Measurements from ENCODE around the gene EGFL7.
"Not testable (repeated sequence)": the region's sequence is repeated elsewhere in the genome, so short reads cannot be mapped to it uniquely, and the experiment has no call there.

The EGFL7 gene

DNA sequence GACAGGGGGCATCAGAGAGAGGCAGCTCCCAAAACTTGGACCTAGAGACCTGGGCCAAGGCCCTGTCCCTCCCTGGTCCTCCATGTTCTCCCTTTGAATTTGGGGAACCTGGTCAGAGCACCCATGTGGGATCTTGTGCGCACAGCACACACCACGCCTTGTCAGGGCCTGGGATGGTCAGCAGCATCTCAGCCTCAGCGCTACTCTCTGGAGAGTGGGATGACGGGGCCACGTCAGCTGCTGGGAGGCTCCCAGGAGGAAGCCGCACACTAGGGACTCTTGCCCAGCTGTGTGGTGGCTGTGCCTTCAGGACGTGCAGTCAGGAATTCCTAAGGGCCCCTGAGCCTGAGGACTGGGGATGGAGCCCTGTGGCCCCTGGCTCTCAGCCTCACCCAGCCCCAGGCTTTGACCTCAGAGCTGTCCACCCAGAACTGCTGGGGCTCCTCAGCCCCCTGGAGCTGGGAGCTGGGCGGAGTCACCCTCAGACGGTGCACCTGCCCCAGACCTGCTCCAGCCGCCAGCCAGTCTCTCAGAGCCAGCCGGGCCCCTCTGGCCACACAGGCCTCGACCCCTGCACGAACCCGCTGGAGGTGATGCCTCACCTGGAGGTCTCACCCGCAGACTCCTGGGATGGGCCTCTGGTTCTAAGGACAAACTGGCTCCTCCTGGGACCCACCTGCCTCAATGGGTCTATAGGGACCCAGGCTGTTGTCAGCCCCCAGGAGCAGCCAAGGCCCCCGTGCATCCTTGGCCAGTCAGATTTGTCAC lies 38.3 kb upstream of the EGFL7 start:
- no peak for DNase-seq (ENCODE audit: low read depth)

DNA sequence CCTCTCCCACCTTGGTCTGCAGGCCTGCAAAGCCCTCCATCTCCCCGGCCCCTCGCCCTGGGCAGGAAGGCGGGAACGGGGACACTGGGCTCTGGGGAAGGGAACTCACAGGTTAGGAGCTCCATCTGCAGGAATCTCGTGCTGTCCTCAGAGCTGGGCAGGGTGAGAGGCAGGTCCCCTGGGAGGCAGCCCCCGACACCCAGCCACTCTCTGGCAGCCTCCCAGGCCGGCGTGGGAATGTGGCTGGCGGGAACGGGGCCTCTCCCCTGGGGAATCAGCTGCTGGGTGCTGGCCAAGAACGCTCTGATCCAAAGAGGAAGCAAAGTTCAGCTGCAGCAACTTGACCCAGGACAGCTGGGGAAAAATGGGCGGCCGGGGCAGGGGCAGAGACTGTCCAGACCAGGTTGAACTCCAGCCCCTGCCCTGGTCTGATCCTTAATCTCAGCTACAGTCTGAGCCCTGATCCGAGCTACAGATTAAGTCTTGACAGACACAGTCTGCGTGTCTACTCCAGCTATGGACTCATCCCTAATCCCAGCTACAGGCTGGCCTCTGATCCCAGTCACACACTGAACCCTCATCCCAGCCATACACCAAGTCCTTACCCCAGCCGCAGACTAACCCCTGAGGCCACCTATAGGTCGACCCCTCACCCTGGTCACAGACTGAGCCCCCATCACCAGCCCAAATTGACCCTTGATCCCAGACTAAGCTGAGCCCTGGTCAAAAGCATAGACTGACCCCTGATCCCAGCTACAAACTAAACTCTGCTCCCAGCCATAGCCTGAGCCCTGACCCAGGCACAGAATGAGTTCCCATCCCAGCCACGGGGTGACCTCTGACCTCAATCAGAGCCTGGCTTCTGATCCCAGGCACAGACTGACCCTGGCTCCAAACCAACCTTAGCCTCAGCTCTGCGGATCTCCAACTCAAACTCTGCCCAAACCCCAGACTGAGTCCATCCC lies 37.3 kb upstream of the EGFL7 start:
- DNase-seq (ENCODE audit: low read depth), result peak; percentile 28

DNA sequence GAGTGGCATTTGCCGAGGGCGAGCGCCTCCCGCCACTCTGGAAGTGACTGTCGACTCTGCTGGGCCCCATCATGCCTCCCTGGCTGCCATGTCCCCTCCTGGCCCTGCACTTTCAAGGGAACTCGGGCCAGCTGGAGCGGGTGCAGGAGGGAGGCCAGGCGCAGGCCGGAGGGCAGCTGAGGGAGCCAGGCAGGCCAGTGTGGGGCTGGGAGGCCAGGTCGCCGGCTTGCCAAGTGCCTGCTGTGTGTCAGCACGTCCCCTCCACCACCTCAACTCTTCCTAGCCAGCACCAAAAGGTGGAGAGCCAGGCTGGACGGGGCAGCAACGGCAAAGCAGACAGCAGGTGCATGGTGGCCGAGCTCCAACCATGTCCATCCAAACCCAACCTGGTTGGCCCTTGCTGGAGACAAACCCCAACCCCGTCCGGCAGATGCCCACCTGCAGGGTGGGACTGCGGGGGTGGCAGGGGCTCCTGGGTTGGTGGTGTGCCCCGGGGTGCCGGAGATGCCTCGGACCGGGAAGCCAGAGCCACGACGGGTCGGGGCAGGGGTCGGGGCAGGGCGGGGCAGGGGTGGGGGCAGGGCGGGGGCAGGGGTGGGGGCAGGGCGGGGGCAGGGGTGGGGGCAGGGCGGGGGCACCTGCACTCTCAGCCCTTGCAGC lies 36.5 kb upstream of the EGFL7 start:
- no peak for DNase-seq (ENCODE audit: low read depth)

DNA sequence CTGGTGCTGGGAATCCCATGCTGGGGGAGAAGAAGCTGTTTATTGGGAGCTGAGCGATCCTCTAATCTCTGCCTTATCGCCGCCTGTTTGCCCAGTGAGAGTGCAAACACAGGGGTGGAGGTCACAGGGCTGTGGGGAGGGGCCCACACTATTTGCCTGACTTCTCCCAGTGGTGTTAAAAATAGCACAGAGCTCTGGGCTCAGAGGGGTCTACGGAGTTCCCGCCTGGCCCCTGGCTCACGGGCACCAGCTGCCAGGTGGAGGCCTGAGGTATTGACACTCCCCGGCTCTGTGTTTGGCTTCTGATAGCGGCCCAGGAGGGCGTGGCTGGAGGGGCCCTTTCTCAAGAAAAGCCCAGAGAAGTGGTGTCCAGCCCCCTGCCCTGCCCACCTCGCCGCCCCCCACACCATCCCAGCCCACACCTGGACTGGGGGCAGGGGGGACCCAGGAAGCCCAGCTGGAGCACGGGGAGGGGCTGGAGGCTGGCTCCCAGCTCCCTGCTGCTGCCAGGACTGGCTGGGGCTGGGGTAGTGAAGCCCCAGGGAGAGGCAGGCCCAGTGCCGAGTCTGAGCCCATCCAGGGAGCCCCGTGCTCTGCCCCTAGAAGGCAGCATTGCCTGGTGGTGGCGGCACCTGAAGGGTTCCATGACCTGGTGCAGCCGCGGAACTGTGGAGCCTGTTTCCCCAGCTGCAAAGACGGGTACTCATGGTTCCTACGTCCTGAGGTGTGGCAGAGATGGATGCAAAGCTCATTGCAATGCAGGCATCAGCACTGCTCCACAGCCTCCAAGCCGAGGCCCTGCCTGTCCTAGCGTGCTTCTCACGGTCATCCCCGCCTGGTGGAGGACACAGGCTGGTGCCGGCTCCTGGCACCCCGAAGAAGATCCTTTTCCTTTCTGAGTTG lies 35.7 kb upstream of the EGFL7 start:
- no peak for DNase-seq (ENCODE audit: low read depth)

DNA sequence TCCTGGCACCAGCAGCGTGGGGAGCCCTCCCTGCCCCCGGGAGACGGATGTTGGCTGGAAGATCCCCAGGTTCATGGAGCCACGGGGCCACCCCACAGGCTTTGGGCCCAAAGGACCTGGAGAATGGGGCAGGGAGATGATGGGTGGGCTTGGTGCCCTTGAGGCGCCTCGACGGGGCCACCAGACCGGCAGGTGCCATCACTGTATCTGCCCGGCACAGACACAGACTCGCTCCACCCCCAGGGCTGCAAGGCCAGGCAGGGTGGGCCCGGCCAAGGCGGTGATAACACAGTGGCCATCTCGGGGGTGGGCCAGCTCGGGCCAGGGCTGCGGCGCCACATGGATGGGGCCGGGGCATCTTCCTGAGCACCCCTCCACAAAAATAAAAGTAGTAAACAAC lies 35.0 kb upstream of the EGFL7 start:
- DNase-seq (ENCODE audit: low read depth), result no peak

DNA sequence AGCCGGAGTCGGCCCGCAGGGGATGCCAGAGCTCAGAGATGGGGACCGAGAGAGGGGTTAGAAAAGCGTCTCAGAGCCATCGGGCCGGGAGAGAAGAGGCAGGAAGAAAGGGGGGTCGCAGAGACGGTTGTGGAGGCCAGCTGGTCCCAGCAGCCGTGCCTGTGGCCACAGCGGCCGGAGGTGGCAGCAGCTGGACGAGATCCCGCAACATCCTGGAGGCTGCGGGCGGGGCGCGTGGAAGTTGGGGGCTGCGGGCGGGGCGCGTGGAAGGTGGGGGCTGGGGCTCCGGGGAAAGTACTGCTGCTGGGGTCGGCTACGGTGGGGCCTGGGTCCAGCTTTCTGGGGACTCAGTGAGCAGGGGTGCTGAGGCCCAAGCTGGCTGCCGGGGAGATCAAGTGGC lies 34.4 kb upstream of the EGFL7 start:
- no peak for DNase-seq (ENCODE audit: low read depth)

DNA sequence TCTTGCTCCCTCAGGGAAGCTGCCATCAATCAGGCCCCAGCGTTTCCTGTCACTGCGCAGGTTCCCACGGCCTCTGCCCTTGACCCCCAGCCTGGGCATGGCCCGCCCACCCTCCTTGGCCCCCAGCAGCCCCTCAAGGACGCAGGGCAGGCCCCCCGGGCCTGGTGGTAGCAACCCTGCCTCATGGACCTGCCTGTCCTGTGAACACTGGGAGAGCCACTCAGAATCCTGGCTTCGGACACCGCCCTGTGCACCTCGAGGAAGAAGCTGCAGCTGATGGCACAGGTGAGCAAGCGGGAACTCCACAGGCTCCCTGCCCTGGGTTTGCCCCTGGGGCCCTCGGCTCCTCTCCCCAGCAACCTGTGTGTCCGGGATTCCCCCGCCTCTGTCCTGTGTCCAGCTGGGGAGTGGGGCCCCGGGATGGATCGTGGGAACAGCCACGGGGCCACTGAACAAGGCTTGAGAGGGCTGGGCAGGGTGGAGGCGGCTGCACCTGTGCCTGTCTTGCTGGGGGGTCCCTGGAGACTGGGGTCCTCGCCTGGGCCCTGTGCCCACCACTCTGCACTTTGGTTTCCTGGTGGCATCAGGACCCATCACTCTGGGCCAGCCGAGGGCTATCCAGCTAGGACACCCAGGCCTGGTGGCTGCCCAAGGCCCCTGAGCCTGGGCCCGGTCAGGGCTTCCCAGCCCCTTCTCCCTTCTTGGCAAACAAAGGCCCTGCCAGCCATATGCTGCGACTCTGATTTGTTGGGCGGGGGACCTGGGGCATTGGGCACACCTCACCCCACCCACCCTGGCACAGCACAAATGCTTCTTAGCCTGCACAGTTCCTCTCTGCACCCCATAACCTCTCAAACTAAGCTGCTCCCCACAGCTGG lies 33.5 kb upstream of the EGFL7 start:
- DNase-seq (ENCODE audit: low read depth), result no peak

DNA sequence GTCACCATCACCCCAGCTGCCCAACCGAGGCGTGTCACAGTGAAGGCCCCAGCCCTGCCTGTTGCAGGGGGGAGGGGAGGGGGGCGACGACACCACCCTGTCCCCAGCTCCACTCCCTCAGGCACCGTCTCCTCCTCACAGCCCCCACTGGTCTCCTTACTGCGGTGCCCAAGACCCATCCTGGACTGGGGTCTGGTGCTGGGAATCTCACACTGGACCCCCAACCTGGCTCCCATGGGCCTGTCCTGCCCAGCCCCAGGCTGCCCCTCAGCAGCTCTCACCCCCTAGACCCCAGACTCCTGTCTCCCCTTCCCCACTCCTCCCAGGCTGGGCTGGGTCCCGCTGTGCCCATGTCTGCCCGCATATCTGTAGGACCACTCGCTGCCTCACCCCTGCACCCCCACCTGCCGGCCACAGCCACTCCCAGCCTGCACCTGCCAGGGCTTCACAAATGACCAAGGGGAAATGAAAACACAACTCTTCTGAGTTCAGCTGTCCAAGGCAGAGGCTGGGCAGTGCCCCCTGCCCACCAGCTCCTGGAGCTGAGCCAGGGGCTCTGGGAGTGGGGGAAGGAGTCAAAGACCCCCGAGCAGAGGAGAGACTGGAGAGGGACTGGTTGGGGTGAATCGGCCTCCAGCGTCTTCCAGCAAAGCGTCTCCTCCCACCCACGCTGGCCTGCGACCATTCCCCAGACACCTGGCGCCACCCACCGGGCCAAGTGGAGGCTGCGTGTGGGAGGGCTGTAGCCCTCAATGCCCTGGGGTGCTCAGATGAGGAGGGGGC lies 32.6 kb upstream of the EGFL7 start:
- DNase-seq (ENCODE audit: low read depth), result no peak

DNA sequence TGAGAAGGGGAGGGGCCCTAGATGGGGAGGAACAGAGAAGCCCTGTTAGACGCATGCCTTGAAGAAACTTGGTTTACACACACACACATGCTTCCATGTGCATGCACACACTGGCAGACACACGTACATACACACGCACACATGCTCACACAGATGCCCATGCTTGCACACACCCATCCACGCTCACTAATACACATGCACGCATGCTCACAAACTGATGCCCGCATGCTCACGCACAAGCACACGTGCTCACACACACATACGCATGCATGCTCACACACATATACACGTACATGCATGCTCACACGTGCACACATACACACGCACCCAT lies 32.1 kb upstream of the EGFL7 start:
- no peak for DNase-seq (ENCODE audit: low read depth)

DNA sequence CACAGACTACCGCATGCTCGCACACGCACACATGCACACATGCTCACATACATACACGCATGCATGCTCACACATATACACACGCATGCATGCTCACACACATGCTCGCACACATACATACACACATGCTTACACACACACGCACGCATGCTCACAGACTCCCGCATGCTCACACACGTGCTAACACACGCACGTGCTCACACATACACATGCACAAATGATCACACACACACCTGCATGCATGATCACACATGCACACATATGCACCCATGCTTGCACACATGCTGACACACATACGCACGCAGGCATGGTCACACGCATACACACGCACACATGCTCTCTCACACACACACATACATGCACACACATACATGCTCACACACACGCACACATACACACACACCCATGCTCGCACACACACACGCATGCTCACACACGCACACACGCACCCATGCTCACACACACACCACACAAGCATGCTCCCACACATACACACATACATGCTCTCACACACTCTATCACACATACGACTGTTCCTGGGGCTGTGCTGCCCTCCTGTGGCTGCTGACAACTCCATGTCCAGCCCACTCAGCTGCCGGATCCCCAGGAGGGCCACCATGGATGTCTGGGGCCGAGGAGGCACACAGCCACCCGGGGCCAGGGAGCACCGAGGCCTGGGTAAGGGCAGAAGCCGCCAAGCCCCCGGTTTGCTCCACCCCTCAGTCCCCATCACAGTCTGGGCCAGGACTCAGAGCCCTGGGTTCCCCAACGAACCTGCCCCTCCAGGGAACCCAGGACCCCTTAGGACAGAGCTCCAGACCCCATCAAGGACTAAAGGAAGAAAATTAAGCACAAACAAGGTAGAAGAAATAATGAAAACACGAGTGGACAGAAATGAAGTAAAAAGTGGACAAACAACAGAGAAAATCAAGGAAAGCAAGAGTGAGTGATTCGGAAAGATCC lies 31.4 kb upstream of the EGFL7 start:
- peak; percentile 80 for DNase-seq (ENCODE audit: low read depth)

DNA sequence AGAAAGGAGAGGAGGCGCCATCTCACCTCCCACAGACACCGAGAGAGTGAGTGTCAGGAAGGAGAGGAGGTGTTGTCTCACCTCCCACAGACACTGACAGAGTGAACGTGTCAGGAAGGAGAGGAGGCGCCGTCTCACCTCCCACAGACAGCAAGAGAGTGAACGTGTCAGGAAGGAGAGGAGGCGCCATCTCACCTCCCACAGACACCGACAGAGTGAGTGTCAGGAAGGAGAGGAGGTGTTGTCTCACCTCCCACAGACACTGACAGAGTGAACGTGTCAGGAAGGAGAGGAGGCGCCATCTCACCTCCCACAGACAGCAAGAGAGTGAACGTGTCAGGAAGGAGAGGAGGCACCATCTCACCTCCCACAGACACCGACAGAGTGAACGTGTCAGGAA lies 30.6 kb upstream of the EGFL7 start:
- not testable (repeated sequence) for DNase-seq (ENCODE audit: low read depth)

DNA sequence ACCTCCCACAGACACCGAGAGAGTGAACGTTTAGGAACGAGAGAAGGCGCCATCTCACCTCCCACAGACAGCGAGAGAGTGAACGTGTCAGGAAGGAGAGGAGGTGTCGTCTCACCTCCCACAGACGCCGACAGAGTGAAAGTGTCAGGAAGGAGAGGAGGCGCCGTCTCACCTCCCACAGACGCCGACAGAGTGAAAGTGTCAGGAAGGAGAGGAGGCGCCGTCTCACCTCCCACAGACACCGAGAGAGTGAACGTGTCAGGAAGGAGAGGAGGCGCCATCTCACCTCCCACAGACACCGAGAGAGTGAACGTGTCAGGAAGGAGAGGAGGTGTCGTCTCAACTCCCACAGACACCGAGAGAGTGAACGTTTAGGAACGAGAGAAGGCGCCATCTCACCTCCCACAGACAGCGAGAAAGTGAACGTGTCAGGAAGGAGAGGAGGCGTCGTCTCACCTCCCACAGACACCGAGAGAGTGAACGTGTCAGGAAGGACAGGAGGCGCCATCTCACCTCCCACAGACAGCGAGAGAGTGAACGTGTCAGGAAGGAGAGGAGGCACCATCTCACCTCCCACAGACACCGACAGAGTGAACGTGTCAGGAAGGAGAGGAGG lies 30.1 kb upstream of the EGFL7 start:
- not testable (repeated sequence) for DNase-seq (ENCODE audit: low read depth)

DNA sequence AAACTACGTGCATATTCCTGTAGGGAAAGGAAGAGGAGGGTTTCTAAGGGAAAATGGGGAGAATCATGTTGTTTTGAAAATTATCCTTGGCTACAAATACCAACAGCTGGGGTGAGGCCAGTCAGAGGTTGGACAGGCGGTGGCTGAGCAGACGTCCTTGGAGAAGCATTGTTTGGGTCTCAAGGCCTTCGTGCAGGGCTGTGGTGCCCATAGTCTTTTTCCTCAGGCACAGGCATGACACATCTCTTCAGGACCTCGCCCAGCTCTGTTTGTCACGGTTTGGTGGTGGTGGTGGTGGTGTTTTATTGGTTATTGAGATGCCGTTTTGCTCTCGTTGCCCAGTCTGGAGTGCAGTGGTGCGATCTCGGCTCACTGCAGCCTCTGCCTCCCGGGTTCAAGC lies 27.8 kb upstream of the EGFL7 start:
- DNase-seq (ENCODE audit: low read depth), result no peak

DNA sequence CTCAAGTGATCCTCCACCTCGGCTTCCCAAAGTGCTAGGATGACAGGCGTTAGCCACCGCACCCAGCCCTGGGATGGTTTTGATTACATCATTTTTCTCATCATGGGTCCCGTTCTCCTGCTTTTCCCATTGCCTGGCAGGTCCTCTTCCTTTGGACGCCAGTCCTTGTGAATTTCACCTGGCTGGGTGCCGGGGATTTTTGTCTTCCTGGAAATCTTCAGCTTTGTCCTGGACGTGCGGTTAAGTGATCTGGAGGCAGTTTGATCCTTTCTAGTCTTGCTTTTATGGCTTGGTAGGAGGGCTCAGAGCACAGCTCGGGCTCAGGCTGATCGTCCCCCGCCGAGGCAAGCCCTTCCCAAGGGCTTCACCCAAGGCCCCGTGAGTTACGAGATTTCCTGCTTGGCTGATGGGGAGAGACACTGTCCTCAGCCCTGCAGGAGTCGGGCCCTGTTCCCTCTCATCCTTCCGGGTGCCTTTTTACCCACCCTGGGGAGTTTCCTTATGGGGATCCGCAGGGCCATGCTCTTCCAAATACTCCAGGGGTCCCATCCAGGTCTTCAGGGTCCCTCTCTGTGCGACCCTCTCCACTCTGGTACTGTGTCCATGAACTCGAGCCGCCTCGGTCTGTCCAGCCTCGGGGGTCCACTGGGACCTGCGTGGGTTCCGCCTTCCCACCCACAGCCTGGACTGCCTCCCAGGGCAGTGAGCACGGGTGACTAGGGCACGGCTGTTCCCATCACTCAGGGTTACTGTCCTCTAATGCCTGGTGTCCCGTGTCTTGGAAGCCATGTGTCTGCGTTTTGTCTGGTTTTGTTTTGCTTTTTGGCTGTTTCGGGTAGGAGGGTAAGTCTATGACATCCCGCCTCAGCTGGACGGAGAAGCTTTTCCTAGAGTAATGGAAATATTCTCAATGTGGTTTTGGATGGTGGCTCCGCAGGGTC lies 22.3 kb upstream of the EGFL7 start:
- no peak for DNase-seq (ENCODE audit: low read depth)

DNA sequence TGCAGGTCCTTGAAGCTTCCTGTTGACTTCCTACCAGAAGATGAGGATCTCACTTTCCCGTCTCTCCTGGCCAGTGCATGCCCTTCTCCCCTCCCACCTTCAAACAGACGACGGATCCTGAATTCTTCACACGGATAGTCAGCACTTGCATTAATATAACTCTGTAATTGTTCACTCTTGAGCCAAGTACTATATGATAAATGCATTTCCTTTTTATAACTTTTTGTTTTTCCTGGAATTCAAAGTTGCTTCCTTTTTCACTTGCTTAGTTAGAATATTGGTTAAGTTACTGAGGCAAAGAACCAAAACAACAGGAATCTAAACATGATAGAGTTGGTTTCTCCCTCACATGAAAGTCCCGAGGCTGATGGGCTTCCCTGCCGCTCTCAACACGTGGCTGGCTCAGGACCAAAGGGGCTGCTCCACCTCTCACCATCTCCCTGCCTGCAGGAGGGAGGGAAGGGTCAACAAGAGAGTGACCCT lies 20.2 kb upstream of the EGFL7 start:
- DNase-seq (ENCODE audit: low read depth), result no peak

DNA sequence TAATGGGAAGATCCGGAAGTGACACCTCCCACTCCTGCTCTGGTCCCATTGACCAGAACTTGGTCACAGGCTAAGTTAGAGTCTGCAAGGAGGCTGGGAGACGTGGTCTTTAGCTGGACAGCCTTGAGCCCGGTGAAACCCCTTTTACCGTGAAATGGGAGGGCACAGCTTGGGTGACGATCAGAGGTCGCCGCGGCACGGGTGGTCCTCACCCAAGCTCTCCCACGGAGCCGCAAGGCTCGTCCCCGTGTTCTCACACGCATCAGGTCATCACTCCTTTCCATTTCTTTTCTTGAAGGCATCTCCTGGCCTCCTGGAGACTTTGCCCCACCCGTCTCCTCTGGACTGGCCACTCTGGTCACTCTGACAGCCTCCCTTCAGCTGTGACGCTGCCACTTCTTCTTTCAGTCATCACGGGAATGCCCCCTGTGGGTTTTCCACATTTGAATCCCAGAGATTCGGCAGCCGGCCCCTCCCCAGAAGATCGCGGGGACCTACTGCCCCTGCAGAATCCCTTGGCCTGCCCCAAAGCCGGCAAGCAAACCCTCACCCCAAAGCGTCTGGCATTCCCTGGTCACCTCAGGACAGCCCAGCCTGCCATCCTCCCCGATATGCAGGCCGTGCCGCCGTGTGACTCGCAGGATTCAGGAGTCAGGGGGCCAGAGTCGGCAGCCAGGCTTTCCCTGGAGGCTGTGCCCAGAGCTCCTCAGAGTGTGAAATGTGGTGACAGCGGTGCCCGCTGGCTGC lies 18.9 kb upstream of the EGFL7 start:
- DNase-seq (ENCODE audit: low read depth), result no peak

DNA sequence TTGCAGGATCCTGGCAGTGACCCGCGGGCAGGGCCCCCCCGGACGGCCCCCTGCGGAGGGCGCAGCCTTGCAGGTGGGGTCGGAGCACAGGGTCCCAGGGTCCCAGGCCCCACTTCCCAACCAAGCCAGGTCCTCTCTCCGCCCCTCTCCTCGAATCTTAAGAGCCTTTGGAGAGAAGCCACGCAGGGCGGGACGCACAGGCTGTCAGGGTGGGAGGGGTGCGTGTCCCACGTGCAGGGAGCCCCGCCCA lies 18.4 kb upstream of the EGFL7 start:
- DNase-seq (ENCODE audit: low read depth), result peak; percentile 52
